Colonic mucosa (tissue), 4 donors: Measurements from ENCODE around the gene KIAA0513. TPM values are rescaled to one million over a fixed set of nuclear protein-coding genes. Genes with fewer than 3 reads are reported as not detected.

Experiments
- DNase-seq: peaks from one replicate; pipeline ENCODE4 v3.0.0-alpha.2; 2020
- H3K27ac ChIP-seq: fragments of 200-600 bp; one replicate; pipeline ENCODE4 v1.8.0; 2021
- H3K27me3 ChIP-seq: fragments of 200-600 bp; one replicate; pipeline ENCODE4 v1.8.0; 2021
- H3K36me3 ChIP-seq: fragments of 200-600 bp; one replicate; pipeline ENCODE4 v1.8.0; 2021
- H3K4me1 ChIP-seq: fragments of 200-600 bp; one replicate; pipeline ENCODE4 v1.8.0; 2021; ENCODE audit warnings: mild to moderate bottlenecking
- H3K4me3 ChIP-seq: fragments of 200-600 bp; one replicate; pipeline ENCODE4 v1.8.0; 2021
- H3K9ac ChIP-seq, 2 donors: one replicate each; pipeline ENCODE4 v1.7.0; 2013; ENCODE audit warnings: control low read depth in 2 of 2, low read depth in 2 of 2, low read length in 2 of 2
- H3K9me3 ChIP-seq: fragments of 200-600 bp; one replicate; pipeline ENCODE4 v1.8.0; 2021
- intact Hi-C: fragments of 100-400 bp; cut with DNase I; formaldehyde crosslinking; loops from one replicate; pipeline ENCODE4 v1.14.1; 2022
- total RNA-seq, 2 donors: library from RNA; stranded (reverse); fragmentation: NEBNext Ultra II Directional in 1 of 2; extraction: Animal tissue kit (Norgen Biotek cat#: 25700) in 1 of 2; gene quantifications; one replicate each; pipeline ENCODE4 v1.2.1, GENCODE V29; 2021
- TF ChIP-seq, protein P1 (sequence below): fragments of 200-600 bp; IDR thresholded peaks from one replicate; pipeline ENCODE4 v1.8.0; 2022; ENCODE audit warnings: antibody characterized with exemption, mild to moderate bottlenecking
- donor health status: healthy.
- donor health status: DM: no; HTN: no; CAD: no.
- donor health status: DM: no; HTN: no; CAD: no.

Gene KIAA0513
- total RNA-seq, 2 donors from 2014 or later, result 17.7 to 22.8 TPM

DNA sequence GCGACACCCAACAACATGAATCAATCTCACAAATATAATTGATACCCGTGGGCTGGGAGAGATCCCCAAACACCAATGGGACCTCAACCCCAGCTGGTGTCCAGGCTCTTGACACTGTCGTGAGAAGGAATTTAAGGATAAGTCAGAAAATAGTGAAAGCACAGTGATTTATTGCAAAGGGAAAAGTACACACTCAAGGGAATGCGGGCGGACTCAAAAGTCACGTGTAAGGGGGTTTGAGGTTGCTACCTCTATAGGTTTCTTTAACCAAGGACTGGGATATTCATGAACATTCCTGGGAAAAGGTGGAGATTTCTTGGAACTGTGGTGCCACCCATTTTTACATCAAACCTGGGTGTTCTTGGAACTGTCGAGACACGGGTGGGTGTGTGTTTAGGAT is 10.0 kb upstream of the KIAA0513 start:
- TF ChIP-seq, protein P1, sequence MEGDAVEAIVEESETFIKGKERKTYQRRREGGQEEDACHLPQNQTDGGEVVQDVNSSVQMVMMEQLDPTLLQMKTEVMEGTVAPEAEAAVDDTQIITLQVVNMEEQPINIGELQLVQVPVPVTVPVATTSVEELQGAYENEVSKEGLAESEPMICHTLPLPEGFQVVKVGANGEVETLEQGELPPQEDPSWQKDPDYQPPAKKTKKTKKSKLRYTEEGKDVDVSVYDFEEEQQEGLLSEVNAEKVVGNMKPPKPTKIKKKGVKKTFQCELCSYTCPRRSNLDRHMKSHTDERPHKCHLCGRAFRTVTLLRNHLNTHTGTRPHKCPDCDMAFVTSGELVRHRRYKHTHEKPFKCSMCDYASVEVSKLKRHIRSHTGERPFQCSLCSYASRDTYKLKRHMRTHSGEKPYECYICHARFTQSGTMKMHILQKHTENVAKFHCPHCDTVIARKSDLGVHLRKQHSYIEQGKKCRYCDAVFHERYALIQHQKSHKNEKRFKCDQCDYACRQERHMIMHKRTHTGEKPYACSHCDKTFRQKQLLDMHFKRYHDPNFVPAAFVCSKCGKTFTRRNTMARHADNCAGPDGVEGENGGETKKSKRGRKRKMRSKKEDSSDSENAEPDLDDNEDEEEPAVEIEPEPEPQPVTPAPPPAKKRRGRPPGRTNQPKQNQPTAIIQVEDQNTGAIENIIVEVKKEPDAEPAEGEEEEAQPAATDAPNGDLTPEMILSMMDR, result no peak
- DNase-seq, result no peak
- H3K4me3 ChIP-seq, result no peak overlapping the region
- H3K4me1 ChIP-seq, result no peaks in the 10 kb centered on the region
- H3K9ac ChIP-seq, result no peak overlapping the region
- H3K36me3 ChIP-seq, result no peaks in the 10 kb centered on the region
- H3K27me3 ChIP-seq, result no peaks in the 10 kb centered on the region
- intact Hi-C loops, result no loop called here
- no peaks in the 10 kb centered on the region for H3K9me3 ChIP-seq
- H3K27ac ChIP-seq, result no peak overlapping the region

DNA sequence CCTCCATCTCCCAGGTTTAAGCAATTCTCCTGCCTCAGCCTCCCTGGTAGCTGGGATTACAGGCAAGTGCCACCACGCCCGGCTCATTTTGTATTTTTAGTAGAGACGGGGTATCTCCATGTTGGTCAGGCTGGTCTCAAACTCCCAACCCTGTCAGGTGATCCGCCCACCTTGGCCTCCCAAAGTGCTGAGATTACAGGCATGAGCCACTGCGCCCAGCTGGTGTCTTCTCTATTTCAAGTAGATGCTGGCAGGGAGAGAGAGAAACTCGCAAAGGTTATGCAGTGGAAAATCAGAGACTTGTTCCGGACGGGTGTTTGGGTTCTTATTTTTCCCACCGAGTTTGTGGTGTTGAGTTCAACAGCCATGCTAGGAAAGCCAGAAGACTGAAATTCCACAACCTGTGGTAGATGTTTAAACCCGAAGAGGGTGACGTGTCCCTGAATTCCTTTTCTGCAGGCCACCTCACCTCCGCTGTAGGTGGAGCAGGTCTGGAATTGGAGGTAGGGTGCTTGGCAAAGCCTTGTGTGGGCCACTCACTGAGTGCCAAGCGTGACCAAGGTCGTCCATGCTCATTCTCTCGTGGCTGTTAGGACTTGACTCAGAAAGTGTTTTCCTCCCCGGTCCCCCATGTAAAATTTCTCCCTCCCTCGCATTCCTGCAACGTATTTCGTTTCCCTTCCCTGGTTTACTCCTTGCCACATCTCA is 8.9 kb upstream of the KIAA0513 start:
- no peak for DNase-seq
- Histone ChIP-seq H3K9ac (no peak overlapping the region), H3K36me3 (no peaks in the 10 kb centered on the region), H3K4me1 (no peaks in the 10 kb centered on the region), H3K9me3 (no peaks in the 10 kb centered on the region), H3K27ac (no peak overlapping the region), H3K4me3 (no peak overlapping the region), H3K27me3 (no peaks in the 10 kb centered on the region)
- intact Hi-C loops, result no loop called here
- TF ChIP-seq, protein P1, result no peak

DNA sequence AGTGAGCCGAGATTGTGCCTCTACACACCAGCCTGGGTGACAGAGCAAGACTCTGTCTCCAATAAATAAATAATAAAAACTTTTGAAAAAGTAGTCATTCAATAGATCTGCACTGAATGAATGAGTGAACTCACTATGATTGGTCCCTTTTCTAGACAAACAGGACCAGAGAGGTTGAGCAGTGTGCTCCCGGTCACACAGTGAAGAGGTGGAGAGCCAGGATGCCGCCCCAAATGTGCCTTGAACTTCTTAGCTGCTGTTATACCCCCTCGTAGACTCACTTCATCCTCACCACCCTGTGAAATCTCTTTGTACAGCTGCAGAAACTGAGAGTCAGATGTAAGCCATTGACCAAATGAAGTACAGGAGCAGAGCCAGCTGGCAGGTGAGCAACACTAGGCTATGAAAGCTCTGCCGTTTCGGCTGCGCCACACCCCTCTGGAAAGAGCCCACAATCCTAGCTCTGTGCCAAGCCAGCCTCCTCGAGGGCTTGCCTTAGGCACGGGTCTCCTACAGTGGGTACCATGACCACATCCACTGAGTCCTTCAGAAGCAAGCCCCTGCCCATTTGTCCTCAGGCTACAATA is 7.8 kb upstream of the KIAA0513 start:
- no peak overlapping the region for H3K4me3 ChIP-seq
- no peaks in the 10 kb centered on the region for H3K4me1 ChIP-seq
- TF ChIP-seq, protein P1, result no peak
- H3K9me3 ChIP-seq, result no peaks in the 10 kb centered on the region
- H3K36me3 ChIP-seq, result no peaks in the 10 kb centered on the region
- peak; percentile 72 for DNase-seq
- no peaks in the 10 kb centered on the region for H3K27me3 ChIP-seq
- H3K27ac ChIP-seq, result no peak overlapping the region
- intact Hi-C loops, result no loop called here
- peak overlapping the region in 1 of 2 donors; percentile 41 for H3K9ac ChIP-seq

DNA sequence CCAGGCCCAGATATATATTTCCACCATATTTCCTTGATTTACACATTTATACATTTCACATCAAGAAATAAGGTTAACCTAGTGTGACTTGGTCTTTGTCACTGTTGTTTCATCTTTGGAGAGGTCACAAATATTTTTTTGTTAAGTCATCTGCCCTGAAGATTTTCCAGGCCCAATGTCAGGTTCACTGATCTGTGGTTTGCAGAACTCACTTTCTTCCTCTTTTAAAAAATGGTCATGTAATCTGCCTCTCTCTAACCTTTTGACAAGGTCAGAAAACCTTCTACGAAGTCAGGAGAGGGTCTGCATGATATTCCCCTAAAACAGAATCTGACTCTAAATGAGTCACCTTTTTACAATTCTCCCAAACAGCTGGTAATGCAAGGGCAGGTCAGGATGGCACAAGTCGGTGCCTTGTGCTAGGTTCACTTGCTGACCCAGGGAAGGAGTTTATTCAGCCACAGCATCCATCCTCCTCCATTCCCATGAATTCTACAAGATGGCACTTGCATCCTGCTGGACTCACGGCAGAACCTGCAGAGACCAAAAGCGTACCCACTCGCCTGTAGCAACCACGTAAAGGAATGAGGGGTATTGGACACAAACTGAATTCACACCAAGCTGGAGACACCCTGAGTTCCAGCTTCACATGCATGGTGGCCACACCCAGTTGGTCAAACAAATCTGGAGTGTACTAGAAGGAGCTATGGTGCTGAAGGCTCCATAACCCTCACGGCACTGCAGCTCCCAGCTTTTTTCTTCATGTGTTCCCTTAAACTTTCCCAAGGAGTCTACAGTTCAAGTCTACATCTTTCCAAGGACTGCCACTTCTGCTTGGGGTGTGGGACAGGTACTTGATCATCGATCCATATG is 1.6 kb upstream of the KIAA0513 start:
- Histone ChIP-seq H3K9ac (peak overlapping the region in 1 of 2 donors; percentile 90), H3K36me3 (no peaks in the 10 kb centered on the region), H3K27me3 (no peaks in the 10 kb centered on the region), H3K27ac (peak overlapping the region; percentile 71), H3K4me3 (no peak overlapping the region), H3K4me1 (peaks cover 17% of the 10 kb centered on the region), H3K9me3 (no peaks in the 10 kb centered on the region)
- TF ChIP-seq, protein P1, result no peak
- intact Hi-C loops, result no loop called here
- DNase-seq, result peak; percentile 77

DNA sequence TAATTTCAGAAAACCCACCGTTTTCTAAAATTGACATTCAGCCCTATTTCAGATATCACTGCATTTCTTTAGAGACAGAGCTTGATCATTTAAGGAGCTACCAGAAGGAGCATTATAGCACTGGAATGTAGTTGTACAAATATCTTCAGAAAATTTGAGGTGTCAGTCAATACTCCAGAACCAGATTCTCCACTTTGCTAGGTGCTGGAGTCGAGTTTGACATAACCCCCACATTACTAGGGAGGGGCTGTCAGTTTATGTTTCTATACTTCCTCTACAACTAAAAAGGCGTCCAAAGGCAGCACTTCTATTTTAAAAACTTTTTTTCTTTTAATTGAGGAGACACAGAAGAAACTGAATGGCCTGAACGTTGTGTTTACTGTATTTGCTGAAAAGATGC is 892 bp upstream of the KIAA0513 start:
- Histone ChIP-seq H3K4me1 (peaks cover 17% of the 10 kb centered on the region), H3K27me3 (no peaks in the 10 kb centered on the region), H3K36me3 (no peaks in the 10 kb centered on the region), H3K4me3 (no peak overlapping the region), H3K27ac (peak overlapping the region; percentile 71), H3K9ac (peak overlapping the region; percentile 68 to 90), H3K9me3 (no peaks in the 10 kb centered on the region)
- TF ChIP-seq, protein P1, result no peak
- intact Hi-C loops, result no loop called here
- no peak for DNase-seq
